Lower leg skin (tissue), 3 donors: ENCODE measurements around the gene ARRDC4.

Source experiments
- CTCF ChIP-seq, 3 donors: fragments of 450-650 bp; IDR thresholded peaks; one replicate each; pipeline ENCODE4 v1.5.1; 2016; ENCODE audit warnings: antibody characterized with exemption in 3 of 3, mild to moderate bottlenecking in 3 of 3, moderate library complexity in 2 of 3
- POLR2A ChIP-seq, 2 donors: fragments of 450-650 bp; IDR thresholded peaks; one replicate each; pipeline ENCODE4 v1.6.1; 2016 to 2017; ENCODE audit warnings: antibody characterized with exemption in 2 of 2, mild to moderate bottlenecking in 1 of 2, moderate library complexity in 1 of 2

- TF ChIP-seq CTCF (IDR thresholded peaks at IDR 0.05) (no peak), POLR2A (IDR thresholded peaks at IDR 0.05) (no peak)
These were observed 19.5 kb upstream of the ARRDC4 start for GRCh38 chr15:97940993-97941392.
